GM12865 (cell line): ENCODE measurements around the gene CD180.

Experiments
- DNase-seq: peaks from one replicate; pipeline ENCODE4 v3.0.0; 2010; ENCODE audit warnings: low read depth
- H3K4me3 ChIP-seq: 2 replicates; pipeline ENCODE4 v1.5.1; 2011; ENCODE audit warnings: mild to moderate bottlenecking, low read depth, low read length, control low read depth
- TF ChIP-seq, protein P1 (sequence below): IDR thresholded peaks from 2 replicates; pipeline ENCODE4 v1.5.1; 2011; ENCODE audit warnings: low read length, control low read depth, low read depth, inconsistent platforms; ENCODE audit not compliant: insufficient read depth; ENCODE audit errors: missing control alignments

The CD180 gene

DNA sequence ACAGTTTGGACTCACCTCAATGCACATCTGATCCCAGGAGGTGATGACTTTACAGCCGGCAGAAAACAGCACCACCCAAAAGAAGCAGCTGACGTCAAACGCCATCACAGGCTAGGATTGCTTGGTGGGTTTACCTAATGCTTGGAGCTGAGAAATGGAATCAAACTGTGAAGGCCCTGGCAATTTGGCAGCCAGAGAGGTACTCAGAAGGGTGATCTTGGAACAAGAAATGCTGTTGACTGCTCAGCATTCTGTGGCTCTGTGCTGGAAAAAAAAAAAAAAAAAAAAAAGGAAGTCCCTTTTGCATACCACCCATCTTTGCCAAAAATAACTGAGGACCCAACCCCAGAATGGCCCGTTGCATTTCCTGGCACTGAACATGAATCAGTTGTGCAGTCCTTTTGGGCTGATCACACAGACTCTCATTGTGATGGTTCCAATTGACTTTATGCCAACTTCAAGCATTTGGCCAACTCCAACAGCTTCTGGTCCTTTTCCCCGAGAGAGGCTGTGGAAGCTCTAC is at the start of gene CD180:
Gene CD180, minus strand, starts transcription at position 263 of the 523 bp plus-strand sequence. Its CDS starts 158 bp downstream, at position 105.
- TF ChIP-seq, protein P1, sequence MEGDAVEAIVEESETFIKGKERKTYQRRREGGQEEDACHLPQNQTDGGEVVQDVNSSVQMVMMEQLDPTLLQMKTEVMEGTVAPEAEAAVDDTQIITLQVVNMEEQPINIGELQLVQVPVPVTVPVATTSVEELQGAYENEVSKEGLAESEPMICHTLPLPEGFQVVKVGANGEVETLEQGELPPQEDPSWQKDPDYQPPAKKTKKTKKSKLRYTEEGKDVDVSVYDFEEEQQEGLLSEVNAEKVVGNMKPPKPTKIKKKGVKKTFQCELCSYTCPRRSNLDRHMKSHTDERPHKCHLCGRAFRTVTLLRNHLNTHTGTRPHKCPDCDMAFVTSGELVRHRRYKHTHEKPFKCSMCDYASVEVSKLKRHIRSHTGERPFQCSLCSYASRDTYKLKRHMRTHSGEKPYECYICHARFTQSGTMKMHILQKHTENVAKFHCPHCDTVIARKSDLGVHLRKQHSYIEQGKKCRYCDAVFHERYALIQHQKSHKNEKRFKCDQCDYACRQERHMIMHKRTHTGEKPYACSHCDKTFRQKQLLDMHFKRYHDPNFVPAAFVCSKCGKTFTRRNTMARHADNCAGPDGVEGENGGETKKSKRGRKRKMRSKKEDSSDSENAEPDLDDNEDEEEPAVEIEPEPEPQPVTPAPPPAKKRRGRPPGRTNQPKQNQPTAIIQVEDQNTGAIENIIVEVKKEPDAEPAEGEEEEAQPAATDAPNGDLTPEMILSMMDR: no peak
- peak within 1 kb of the TSS; percentile 13 for H3K4me3 ChIP-seq
- peak; percentile 32 for DNase-seq

DNA sequence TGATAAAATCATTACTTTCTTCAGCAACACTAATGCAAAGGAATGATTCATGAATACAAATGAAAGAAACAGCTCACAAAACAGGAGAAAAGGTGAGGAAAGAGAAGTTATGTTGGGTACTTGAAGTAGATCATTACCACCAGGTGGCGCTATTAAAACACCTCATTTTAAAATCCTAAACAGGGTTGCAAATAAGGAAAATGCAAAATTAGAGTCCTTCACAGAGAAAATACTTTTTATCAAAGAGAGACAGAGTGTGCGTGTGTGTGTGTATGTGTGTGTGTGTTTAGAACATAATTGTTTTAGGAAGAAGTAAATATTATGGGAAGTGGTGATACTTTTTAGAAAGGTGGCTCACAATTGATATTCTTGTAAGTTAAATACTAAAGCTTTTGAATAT is 49.5 kb upstream of the CD180 start:
- no peak overlapping the region for H3K4me3 ChIP-seq
- TF ChIP-seq, protein P1: peak; percentile 44
- DNase-seq: peak; percentile 77

DNA sequence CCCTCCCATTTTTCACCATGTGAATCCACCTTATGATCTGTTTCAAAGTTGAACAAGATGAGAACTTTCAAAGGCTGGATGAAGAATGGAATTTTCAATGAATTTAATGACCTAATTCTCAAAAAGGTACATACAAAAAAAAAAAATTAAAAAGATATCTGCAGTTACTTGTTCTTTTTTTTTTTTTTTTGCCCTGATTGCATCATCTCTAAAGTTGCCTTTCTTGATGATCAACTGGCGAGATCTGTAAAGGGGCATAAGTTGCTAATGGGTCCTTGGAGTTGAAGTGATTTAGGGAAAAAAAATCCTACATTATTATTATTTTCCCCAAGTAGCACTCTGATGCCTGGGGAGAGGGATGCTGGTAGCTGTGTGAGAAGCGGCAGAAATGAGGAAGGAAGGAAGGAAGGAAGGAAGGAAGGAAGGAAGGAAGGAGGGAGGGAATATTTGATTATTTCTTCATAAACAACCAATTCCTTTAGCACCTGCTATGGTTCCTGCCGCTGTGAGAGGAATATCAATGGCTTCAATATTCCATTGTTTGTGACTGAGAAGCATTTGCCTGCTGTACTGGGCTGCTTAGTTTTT is 48.8 kb upstream of the CD180 start:
- TF ChIP-seq, protein P1: no peak
- no peak overlapping the region for H3K4me3 ChIP-seq
- no peak for DNase-seq

DNA sequence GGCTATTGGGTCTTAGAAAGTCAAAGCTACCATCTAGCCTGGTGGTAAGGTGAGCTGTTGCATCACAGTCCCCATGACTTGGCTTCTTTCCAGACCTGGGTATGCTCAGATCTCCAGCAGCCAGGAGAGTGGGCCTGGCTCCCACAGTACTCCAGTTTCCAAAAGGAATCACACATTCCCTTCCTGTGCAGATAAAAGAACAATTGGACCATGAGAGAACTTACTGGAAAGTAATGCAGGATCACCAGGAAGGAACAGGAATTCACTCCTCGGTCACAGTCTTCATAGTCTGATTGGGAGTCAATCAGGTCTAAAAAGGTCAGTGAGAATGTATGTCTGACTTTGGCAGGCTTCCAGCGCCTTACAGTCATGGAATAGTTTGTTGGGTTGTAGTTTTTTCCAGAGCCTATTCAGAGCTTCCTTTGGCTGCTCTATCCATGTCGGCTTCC is 47.8 kb upstream of the CD180 start:
- no peak overlapping the region for H3K4me3 ChIP-seq
- TF ChIP-seq, protein P1: no peak
- DNase-seq: no peak

DNA sequence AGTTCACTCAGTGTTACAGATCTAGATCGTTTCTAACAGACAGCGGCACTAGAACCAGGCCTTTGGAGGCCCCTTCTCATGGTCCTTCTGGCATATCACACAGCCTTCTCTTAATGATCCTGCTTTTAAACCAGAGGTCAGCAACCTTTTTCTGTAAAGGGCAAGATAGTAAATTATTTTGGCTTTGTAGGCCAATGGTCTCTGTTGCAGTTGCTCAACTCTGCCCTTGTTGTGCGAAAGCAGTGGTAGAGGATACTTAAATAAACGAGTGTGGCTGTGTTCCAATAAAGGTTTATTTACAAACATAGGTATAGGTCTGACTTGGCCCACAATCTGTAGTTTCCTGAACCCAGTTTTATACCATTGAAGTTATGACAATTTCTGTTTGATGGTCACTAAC is 47.3 kb upstream of the CD180 start:
- TF ChIP-seq, protein P1: no peak
- H3K4me3 ChIP-seq: no peak overlapping the region
- DNase-seq: no peak

DNA sequence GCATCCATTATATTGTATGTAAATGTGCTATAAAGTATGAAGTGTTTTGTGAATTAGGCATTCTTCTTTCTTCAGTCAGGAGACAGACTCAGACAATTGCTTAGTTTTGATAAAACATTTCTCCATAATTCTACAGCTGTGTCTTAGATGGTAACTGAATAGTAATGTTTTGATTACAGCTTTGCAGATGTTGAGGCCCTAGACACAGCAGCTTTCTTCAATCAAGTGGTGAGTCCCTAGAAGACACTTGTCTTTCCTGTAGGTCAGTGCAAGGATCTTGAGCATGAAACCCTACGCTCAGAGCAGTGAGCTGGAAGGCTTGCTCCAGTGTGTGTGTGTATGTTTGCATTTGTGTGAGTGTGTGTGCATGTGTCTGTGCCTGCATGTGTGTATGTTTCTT is 46.8 kb upstream of the CD180 start:
- no peak overlapping the region for H3K4me3 ChIP-seq
- no peak for DNase-seq
- TF ChIP-seq, protein P1: no peak

DNA sequence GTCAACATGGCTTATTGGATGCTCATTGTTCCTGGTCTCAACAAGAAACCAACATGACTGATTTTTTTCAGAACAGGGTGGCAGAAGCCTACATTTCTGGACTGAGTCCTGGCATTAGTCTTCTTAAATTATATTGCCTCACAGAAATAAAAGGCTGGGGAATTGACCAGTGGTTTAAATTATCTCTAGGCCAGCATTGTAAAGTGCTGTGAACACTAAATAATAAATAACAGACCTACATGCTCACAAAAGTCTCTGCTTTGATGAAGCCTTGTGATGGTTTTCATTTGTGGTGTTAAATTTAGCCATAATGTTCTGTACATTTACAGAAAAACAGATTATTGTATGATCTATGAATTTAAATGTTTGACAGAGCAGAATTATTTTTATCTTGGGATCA is 44.7 kb upstream of the CD180 start:
- DNase-seq: no peak
- TF ChIP-seq, protein P1: no peak
- no peak overlapping the region for H3K4me3 ChIP-seq
